Measurements from ENCODE around the gene LSMEM2.
"Not testable (repeated sequence)": the region's sequence is repeated elsewhere in the genome, so short reads cannot be mapped to it uniquely, and the experiment has no call there.

Gene LSMEM2

DNA sequence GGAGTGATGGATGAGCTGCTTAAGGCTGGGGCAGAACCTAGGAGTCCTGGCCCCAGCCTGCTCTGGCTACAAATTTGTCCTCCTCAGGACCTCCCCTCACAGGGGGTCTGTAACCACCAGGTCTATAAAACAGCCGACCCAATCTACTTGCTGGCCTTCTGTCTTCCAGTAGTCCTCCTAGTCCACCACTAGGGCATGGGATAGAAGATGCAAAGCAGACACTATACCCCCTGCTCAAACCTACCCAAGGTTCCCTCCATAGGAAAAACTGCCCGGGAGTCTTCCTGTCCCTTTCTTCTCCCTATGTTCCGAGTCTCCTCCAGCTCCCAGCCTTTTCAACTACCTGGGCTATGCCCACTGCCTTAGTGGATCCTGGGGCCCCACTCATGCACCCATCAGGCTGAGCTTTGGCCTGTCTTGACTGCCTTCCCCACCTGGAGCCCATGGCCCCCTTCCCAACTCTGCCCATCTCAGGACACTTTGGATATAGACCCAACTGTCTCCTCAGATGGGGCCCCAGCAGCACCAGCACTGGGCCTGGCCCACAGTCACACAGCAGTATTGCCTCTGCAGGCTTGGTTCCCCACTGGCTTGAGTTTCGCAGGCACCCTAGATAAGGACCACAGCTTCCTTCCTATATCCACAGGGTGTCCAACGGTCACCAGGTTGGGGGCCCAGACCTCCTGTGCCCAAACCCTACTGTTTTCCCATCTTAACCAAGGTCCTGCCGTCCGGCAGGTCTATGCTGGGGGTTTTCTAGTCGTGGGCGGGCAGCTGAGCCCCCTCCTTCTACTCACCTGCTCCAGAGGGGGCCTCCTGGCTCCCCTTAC, 19.2 kb downstream of the LSMEM2 start:
- FAIRE-seq = no peak
- no peak for DNase-seq (ENCODE audit: low spot score)

DNA sequence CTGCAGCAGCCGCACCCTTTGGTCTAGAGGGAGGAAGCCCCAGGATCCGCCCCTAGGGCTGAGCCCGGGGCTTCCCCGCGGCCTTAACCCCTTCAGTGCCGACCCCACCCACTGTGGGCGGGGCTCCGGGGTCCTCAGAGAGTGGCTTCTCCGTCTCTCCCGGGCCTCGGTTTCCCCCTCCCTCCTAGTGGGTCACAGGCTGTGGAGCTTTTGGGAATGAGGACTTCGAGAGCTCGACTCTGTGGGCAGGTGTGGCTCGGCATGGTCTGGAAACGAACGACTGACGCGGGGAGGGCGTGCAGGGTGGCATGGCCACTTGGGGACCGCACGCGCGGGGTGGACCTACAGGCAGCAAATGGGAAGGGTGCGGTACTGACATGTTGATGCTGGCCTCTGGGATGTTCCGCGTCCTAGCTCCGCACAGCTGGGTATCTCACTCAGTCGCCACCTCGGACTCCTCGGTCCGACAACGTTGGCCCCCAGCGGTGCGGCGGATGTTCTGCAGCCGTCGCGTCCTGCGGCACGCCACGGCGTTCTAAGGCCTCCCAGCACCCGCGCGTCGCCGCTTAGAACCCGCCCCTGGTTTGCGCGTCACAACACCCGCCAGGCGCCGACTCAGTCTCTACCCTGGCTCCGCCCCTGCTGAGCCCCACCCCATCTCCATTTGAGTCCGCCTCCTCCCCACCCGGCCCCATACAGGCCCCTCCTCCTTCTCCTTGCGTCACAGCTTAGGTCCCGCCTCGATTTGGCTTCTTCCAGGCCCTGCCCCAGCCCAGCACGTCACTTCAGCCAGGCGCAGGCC, 20.1 kb downstream of the LSMEM2 start, which contains the start of the genes HYAL3 and NAA80:
HYAL3 (minus strand) TSS at position 570 of the 802 bp plus-strand sequence. CDS start 3,803 bp downstream, outside the sequence.
NAA80 (minus strand) TSS at position 570 of the 802 bp plus-strand sequence. CDS start 1,942 bp downstream, outside the sequence.
- peak; percentile 87 for FAIRE-seq
- DNase-seq (ENCODE audit: low spot score) = peak; percentile 96

GRCh38 chr3:50299638-50299928, 20.7 kb downstream of the LSMEM2 start:
- FAIRE-seq = no peak
- DNase-seq (ENCODE audit: low spot score) = no peak

GRCh38 chr3:50299929-50300680, 21.2 kb downstream of the LSMEM2 start:
- DNase-seq (ENCODE audit: low spot score) = peak; percentile 14
- no peak for FAIRE-seq

- no peak for DNase-seq (ENCODE audit: low spot score)
- no peak for FAIRE-seq
These were observed 21.9 kb downstream of the LSMEM2 start for GRCh38 chr3:50300681-50301254.

DNA sequence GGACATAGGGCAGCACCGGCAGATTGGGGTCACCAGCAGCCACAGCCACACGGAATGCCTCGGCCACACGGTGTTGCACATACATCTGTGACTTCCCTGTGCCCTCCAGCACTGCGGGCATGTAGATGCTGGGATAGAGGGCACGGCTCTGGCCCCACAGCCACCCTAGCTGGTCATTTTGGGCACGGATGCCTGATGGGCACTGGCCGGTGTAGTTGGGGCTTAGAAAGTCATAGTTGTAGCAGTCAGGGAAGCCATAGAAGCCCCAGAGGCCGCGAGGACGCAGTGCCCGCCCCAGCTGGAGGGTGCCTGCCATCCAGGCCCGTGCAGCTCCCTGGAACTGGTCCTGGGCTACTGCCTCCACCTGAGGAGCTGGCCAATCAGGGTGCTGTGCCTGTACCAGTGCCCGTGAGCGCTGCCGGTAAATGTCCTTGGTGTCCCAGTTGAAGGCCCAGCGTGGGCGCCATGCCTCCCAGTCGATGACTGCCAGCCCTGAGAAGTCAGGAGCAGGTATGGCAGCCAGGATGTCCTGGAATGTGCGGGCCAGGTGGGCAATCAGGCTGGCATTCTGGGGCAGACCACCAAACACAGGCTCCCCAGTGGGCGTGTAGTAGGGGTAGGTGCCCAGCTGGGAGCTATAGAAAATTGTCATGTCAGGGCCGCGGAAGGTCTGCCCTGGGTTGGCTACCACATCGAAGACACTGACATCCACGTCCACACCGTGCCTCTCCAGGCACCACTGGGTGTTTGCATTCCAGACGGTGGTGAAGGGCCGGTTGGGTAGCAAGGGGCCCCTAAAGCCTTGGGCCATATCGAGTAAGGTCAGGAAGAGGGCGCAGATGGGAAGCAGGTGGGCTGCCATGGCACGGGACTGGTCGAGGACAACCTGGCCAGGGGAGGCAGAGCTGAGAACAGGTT, 23.5 kb downstream of the LSMEM2 start:
- DNase-seq (ENCODE audit: low spot score) = no peak
- no peak for FAIRE-seq

GRCh38 chr3:50303013-50303815, 24.3 kb downstream of the LSMEM2 start, which contains the start of gene HYAL1:
Gene HYAL1, minus strand, starts transcription at chr3:50303574. Its CDS starts 618 bp downstream, at chr3:50302956.
- DNase-seq (ENCODE audit: low spot score) (no peak), FAIRE-seq (no peak)

- peak; percentile 9 for DNase-seq (ENCODE audit: low spot score)
- FAIRE-seq = no peak
These were observed 25.7 kb downstream of the LSMEM2 start for GRCh38 chr3:50304601-50305000.

DNA sequence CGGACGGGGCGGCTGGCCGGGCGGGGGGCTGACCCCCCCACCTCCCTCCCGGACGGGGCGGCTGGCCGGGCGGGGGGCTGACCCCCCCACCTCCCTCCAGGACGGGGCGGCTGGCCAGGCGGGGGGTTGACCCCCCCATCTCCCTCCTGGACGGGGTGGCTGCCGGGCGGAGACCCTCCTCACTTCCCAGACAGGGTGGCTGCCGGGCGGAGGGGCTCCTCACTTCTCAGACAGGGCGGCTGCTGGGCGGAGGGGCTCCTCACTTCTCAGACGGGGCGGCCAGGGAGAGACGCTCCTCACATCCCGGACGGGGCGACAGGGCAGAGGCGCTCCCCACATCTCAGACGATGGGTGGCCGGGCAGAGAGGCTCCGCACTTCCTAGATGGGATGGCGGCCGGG, 33.2 kb downstream of the LSMEM2 start:
- FAIRE-seq; DNase-seq (ENCODE audit: low spot score): not testable (repeated sequence)

GRCh38 chr3:50314342-50314741, 35.5 kb downstream of the LSMEM2 start:
- no peak for FAIRE-seq
- no peak for DNase-seq (ENCODE audit: low spot score)

DNA sequence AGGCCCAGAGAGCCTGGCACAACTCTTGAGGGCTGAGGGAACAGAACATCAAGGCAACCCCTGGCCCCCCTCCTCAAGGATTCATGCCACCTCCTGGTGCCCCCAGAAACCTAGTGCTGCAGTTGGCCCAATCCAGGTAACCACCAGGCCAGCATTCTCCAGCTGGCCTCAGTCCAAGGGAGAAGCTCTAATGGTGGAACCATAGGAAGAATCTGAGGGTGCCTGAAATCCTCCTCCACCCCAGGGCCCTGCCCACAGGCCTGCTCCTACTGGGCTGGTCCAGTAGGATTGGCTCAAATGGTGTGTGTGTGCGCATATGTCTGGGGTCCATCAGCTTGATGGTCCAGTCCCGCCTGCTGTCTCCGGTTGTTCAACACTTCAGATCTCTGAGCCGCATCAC, 35.9 kb downstream of the LSMEM2 start:
- DNase-seq (ENCODE audit: low spot score) (no peak), FAIRE-seq (no peak)

GRCh38 chr3:50316657-50317242, 37.9 kb downstream of the LSMEM2 start:
- FAIRE-seq = peak; percentile 62

GRCh38 chr3:50317300-50317699, 38.4 kb downstream of the LSMEM2 start:
- no peak for FAIRE-seq
- no peak for DNase-seq (ENCODE audit: low spot score)

More at GRCh38 chr3:50316657-50317242, 37.9 kb downstream of the LSMEM2 start:
- DNase-seq (ENCODE audit: low spot score) = peak; percentile 75

DNA sequence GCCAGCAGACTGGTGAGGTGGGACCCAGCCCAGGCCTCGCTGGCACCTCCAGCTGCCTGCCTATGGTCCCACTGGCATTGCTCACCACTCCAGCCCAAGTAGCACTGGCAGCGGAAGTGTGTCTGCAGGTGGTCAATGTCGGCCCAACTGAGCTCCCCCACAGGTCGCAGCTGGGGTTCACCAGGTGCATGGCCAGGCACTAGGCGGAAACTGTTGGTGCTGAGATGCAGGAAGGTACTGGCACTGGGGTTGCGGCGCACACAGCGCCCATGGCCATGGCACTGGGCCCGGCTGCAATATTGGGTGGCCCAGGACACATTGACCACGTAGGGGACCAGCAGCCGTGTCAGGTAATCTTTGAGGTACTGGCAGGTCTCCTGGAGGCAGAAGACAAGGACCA, 39.3 kb downstream of the LSMEM2 start:
- DNase-seq (ENCODE audit: low spot score) (no peak), FAIRE-seq (no peak)

GRCh38 chr3:50318615-50319014, 39.7 kb downstream of the LSMEM2 start:
- DNase-seq (ENCODE audit: low spot score) = no peak
- FAIRE-seq = no peak

DNA sequence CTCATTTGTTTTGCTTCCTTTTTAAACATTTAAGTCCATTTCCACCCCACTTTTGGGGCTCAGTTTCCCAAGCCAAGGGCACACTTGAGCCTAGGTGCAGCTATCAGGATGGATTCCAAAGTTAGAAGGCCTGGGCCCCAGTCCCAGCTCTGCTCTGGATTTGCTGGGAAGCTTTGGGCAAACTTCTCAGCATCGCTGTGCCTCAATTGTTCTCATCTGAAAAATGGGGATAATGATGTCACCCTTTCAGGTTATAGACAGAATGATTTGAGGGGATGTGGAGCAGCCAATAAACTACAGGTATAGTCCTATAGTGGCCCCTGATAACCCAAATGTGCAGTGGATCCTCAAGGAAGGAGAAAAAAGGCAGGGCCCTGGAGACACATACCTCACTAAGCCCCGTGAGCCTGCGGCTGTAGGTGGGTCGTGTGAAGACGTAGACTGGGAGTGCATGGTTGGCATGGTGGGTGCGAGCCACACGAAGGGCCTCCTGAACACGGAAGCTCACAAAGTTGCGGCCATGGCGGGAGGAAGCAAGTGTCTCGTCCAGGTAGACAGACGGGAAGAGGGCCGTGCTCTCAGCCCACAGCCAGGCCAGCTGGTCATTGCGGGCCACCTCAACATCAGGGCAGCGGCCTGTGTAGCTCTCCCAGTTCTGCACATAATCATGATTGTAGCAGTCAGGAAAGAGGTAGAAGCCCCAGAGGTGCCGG, 40.5 kb downstream of the LSMEM2 start:
- FAIRE-seq = no peak

DNA sequence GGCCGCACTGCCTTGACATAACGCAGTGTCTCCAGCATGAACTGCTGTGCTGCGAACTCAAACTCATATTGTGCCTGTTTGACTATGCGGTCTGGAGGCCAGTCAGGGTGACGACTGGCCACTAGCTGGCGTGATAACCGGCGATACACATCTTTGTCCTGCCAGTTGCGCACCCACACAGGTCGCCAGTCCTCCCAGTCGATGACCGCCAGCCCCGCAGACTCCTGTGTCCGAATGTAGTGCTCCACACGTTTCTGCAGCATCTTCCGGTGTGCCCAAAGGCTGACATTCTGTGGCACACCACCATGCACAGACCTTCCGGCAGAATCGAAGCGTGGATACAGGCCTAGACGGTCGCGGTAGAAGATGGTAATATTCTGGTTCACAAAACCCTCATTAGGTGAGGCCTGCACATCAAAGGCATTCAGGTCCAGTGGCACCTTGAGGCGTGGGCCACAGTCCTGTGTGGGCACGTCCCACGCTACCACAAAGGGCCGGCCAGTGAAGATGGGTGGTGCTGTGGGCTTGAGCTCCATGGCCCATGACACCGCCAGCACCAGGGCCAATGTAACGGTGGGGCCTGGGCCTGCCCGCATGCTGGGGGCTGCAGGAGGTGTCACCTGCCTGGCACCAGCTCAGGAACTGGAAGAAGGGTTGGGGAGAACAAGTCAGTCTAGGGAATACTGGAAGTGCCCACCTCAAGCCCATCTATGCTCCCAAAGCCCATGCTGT, 41.2 kb downstream of the LSMEM2 start:
- DNase-seq (ENCODE audit: low spot score) = no peak
- FAIRE-seq = no peak

More for the DNA sequence above, 40.5 kb downstream of the LSMEM2 start:
- DNase-seq (ENCODE audit: low spot score) = no peak
